Glutamatergic neuron (in vitro differentiated cells): ENCODE data around the gene ZNF587B. TPM values are rescaled to one million over a fixed set of nuclear protein-coding genes. Genes with fewer than 3 reads are reported as not detected.
A peak's percentile ranks its signal among the peaks of the same experiment; 100 is the strongest.
"Not testable (repeated sequence)": the region's sequence is repeated elsewhere in the genome, so short reads cannot be mapped to it uniquely, and the experiment has no call there.

ENCODE experiments used
- DNase-seq: peaks from one replicate; pipeline ENCODE4 v3.0.0; 2022
- H3K27ac Mint-ChIP-seq: one replicate; pipeline ENCODE4 v1.8.0; 2020; ENCODE audit warnings: mild to moderate bottlenecking, mixed read lengths, inconsistent platforms; ENCODE audit not compliant: unreplicated experiment
- H3K27me3 Mint-ChIP-seq: one replicate; pipeline ENCODE4 v1.8.0; 2020; ENCODE audit warnings: mild to moderate bottlenecking, moderate library complexity, mixed read lengths, inconsistent platforms; ENCODE audit not compliant: unreplicated experiment
- H3K36me3 Mint-ChIP-seq: one replicate; pipeline ENCODE4 v1.8.0; 2020; ENCODE audit warnings: mild to moderate bottlenecking, mixed read lengths, inconsistent platforms; ENCODE audit not compliant: unreplicated experiment
- H3K4me1 Mint-ChIP-seq: one replicate; pipeline ENCODE4 v1.8.0; 2020; ENCODE audit warnings: mild to moderate bottlenecking, low read depth, mixed read lengths, inconsistent platforms; ENCODE audit not compliant: unreplicated experiment
- H3K4me3 Mint-ChIP-seq: one replicate; pipeline ENCODE4 v1.8.0; 2020; ENCODE audit warnings: mild to moderate bottlenecking, mixed read lengths, inconsistent platforms; ENCODE audit not compliant: unreplicated experiment
- H3K9me3 Mint-ChIP-seq: one replicate; pipeline ENCODE4 v1.8.0; 2020; ENCODE audit warnings: mild to moderate bottlenecking, moderate library complexity, mixed read lengths, inconsistent platforms; ENCODE audit not compliant: unreplicated experiment
- total RNA-seq: library from RNA; stranded (reverse); fragmentation: NEBNext Ultra II Directional; extraction: Animal tissue kit (Norgen Biotek cat#: 25700); gene quantifications from one replicate; pipeline ENCODE4 v1.2.1, GENCODE V29; 2021; ENCODE audit not compliant: unreplicated experiment
- TF ChIP-seq, protein P1 (sequence below): fragments of 200-600 bp; sonication (generic); IDR thresholded peaks from one replicate; pipeline ENCODE4 v1.5.0; 2021; ENCODE audit not compliant: partially characterized antibody, unreplicated experiment

The ZNF587B gene
- total RNA-seq, 1 donor from 2014 or later, result 16.9 TPM

DNA sequence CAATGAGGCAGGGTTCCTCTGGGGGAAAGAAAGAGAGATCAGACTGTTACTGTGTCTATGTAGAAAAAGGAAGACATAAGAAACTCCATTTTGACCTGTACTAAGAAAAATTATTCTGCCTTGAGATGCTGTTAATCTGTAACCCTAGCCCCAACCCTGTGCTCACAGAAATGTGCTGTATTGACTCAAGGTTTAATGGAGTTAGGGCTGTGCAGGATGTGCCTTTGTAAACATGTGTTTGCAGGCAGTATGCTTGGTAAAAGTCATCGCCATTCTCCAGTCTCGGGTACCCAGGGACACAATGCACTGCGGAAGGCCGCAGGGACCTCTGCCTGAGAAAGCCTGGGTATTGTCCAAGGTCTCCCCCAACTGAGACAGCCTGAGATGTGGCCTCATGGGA is 6.5 kb upstream of the ZNF587B start:
- H3K4me3 Mint-ChIP-seq, H3K27me3 Mint-ChIP-seq, DNase-seq, H3K36me3 Mint-ChIP-seq, H3K9me3 Mint-ChIP-seq: not testable (repeated sequence)
- peaks cover 27% of the 10 kb centered on the region for H3K4me1 Mint-ChIP-seq
- peak overlapping the region; percentile 59 for H3K27ac Mint-ChIP-seq

DNA sequence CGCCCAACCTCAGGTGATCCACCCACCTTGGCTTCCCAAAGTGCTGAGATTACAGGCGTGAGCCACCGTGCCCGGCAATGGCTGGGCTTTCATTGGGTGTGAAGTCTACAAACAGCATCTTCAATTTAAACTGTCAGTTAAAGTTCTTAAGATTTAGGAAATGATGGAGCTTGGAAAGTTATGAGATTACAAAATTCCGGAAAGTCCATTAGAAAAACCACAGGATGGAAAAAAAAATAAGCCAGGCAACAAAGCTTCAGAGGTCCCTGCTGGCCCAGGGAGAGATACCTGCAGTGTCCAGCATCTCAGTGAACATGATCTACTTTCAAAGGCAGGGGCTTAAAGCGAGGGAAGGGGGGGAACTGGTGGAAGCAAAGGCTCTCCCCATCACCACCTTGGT is 4.6 kb upstream of the ZNF587B start:
- no peak overlapping the region for H3K27ac Mint-ChIP-seq
- H3K9me3 Mint-ChIP-seq, result peaks cover 2% of the 10 kb centered on the region
- no peak overlapping the region for H3K4me3 Mint-ChIP-seq
- DNase-seq, result no peak
- peaks cover 8% of the 10 kb centered on the region for H3K36me3 Mint-ChIP-seq
- H3K27me3 Mint-ChIP-seq, result peaks cover 4% of the 10 kb centered on the region
- peaks cover 28% of the 10 kb centered on the region for H3K4me1 Mint-ChIP-seq
- TF ChIP-seq, protein P1, sequence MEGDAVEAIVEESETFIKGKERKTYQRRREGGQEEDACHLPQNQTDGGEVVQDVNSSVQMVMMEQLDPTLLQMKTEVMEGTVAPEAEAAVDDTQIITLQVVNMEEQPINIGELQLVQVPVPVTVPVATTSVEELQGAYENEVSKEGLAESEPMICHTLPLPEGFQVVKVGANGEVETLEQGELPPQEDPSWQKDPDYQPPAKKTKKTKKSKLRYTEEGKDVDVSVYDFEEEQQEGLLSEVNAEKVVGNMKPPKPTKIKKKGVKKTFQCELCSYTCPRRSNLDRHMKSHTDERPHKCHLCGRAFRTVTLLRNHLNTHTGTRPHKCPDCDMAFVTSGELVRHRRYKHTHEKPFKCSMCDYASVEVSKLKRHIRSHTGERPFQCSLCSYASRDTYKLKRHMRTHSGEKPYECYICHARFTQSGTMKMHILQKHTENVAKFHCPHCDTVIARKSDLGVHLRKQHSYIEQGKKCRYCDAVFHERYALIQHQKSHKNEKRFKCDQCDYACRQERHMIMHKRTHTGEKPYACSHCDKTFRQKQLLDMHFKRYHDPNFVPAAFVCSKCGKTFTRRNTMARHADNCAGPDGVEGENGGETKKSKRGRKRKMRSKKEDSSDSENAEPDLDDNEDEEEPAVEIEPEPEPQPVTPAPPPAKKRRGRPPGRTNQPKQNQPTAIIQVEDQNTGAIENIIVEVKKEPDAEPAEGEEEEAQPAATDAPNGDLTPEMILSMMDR, result no peak

DNA sequence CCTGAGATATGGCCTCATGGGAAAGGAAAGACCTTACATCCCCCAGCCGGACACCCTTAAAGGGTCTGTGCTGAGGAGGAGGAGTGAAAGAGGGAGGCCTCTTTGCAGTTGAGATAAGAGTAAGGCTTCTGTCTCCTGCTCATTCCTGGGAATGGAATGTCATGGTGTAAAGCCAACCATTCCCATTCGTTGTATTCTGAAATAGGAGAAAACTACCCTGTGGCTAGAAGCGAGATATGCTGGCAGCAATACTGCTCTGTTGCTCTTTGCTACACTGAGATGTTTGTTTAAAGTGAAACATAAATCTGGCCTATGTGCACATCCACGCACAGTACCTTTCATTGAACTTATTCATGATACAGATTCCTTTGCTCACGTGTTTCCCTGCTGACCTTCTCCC is 783 bp upstream of the ZNF587B start:
- Mint-ChIP-seq H3K27ac (no peak overlapping the region), H3K9me3 (peaks cover 4% of the 10 kb centered on the region), H3K27me3 (peaks cover 3% of the 10 kb centered on the region), H3K4me3 (no peak overlapping the region), H3K36me3 (no peaks in the 10 kb centered on the region), H3K4me1 (peaks cover 20% of the 10 kb centered on the region)
- TF ChIP-seq, protein P1, result no peak
- DNase-seq, result no peak

DNA sequence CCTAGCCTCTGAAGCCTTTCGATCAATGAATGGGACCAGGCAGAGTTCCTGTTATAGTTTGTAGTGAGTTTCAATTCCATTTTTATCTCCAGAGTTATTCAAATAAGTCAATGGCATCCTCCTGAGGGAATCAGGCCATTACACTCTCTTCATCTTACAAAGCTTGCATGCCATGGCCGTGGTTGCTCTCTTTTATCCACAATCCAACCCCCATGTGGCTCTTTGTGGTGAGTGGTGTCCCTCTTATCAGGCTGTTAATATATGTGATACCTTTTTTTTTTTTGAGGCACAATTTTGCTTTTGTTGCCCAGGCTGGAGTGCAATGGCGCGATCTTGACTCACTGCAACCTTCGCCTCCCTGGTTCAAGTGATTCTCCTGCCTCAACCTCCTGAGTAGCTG is 6.9 kb downstream of the ZNF587B start:
- not testable (repeated sequence) for H3K27me3 Mint-ChIP-seq, H3K4me1 Mint-ChIP-seq, H3K4me3 Mint-ChIP-seq, DNase-seq, H3K27ac Mint-ChIP-seq, H3K36me3 Mint-ChIP-seq, H3K9me3 Mint-ChIP-seq

DNA sequence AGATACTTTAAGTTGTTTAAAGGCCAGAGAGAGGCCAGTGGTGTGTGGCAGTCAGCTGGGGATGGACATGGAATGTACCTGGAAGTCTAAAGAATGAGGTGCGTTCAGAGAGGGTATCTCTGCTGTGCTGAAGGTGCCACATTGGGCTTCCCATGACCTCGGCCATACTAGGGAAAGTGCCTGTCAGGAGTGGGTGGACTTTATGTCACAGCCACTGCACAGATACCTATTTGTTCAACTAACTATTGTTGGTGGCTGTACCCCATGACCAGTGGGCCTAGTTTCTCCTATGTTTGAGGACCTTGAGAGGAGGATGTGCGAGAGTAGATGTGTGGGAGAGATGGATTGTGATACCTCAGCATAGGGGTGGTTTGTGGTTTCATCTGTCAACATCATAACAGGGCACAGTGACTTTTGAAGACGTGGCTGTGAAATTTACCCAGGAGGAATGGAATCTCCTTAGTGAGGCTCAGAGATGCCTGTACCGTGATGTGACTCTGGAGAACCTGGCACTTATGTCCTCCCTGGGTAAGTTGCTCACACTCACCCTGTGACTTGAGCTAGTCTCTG is 8.6 kb downstream of the ZNF587B start:
- H3K27ac Mint-ChIP-seq, H3K36me3 Mint-ChIP-seq, H3K4me1 Mint-ChIP-seq, H3K4me3 Mint-ChIP-seq, H3K27me3 Mint-ChIP-seq, H3K9me3 Mint-ChIP-seq, DNase-seq: not testable (repeated sequence)

DNA sequence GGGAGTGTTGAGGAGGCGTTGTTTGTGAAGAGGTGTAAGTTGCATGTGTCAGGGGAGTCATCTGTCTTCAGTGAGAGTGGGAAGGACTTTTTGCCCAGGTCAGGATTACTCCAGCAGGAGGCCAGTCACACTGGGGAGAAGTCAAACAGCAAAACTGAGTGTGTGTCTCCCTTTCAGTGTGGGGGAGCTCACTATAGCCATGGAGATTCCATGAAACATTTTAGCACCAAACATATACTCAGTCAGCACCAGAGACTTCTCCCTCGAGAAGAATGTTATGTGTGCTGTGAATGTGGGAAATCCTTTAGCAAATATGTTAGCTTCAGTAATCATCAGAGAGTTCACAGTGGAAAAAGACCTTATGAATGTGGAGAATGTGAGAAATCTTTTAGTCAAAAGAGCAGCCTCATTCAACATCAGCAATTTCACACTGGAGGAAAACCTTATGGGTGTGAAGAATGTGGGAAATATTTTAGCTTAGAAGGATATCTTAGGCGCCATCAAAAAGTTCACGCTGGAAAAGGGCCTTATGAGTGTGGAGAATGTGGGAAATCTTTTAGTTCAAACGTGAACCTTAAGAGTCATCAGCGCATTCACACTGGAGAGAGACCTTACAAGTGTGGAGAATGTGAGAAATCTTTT is 11.1 kb downstream of the ZNF587B start:
- no peak overlapping the region for H3K4me3 Mint-ChIP-seq
- H3K4me1 Mint-ChIP-seq, result no peaks in the 10 kb centered on the region
- no peak overlapping the region for H3K27ac Mint-ChIP-seq
- TF ChIP-seq, protein P1, result no peak
- no peaks in the 10 kb centered on the region for H3K36me3 Mint-ChIP-seq
- no peak for DNase-seq
- peaks cover 2% of the 10 kb centered on the region for H3K9me3 Mint-ChIP-seq
- peaks cover 1% of the 10 kb centered on the region for H3K27me3 Mint-ChIP-seq

DNA sequence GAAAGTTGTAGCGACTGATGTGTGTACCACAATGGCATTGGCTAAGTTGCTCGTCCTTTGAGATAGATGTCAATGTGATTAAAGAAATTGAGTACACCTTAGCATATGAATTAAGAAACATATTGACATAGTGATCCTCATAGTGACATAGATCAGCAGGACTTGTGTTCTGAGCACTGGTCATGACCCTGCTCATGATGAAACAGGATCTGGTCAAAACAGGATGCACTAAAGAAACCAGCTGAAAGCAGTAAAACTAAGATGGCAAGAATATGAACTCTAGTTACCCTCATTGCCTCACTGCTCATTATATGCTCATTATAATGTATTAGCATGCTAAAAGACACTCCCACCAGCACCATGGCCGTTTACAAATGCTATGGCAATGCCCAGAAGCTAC is 17.1 kb downstream of the ZNF587B start:
- not testable (repeated sequence) for DNase-seq, H3K27me3 Mint-ChIP-seq, H3K4me1 Mint-ChIP-seq, H3K36me3 Mint-ChIP-seq, H3K4me3 Mint-ChIP-seq, H3K27ac Mint-ChIP-seq
- H3K9me3 Mint-ChIP-seq, result peaks cover 14% of the 10 kb centered on the region

DNA sequence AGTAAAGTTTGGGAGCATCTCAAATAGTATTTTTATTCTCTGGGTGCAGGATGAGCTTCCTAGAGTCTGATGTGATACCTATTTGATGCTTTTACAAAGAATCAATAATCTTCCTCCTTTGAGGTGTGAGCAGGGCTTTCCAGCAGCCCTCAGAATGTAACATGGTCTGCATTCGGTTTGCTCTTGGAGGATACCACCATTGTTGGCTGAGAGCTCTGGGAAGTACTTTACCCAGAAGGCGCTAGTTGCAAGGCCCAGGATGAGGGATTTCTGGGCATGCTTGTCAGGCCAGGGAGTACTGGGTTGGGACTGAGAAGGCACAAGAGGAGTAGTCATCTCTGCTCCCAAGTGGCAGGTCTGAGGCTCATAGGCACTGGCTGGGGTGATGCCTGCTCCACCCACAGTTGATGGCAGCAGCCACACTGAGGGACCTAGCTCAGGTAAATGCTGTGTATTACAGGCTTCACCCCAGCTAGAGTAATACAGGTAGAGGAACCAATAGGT is 19.1 kb downstream of the ZNF587B start:
- Mint-ChIP-seq H3K4me1 (peaks cover 13% of the 10 kb centered on the region), H3K27ac (peak overlapping the region; percentile 99), H3K4me3 (peak overlapping the region; percentile 98), H3K9me3 (peaks cover 16% of the 10 kb centered on the region)
- DNase-seq, H3K27me3 Mint-ChIP-seq, H3K36me3 Mint-ChIP-seq: not testable (repeated sequence)

DNA sequence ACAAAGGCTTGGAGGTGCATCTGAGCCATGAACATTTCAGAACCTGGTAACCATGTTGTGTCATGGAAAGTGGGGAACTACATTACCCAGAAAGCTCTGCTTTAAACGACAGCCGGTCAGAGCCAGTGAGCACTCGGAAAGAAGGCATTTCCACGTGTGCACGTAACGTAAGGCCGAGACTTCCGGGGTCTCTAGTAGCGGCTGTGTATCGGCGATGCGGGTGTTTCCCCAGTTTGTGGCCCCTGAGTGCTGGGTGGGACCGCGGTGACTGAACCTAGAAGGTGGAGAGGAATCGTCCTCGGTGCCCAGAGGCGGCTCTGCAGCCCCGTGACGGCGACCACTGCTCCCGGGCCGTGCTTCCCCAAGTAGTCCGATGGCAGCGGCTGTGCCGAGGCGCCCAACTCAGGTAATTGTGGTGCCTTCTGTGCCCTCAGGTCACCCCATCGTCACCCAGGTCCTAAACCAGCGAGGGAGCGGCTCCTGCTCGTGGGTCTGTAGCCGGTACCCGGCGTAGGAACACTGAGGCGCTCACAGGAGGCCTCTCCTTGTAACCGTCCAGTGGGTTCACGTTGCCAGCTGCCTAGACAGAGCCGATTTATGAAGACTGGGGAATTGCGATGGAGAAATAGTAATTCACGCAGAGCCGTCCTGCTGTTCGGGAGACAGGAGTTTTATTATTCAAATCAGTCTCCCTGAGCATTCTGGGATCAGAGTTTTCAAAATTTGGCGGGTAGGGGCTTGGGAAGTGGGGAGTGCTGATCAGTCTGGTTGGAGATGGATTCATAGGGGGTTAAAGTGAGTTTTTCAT is 19.8 kb downstream of the ZNF587B start, which contains the start of gene ZNF587:
Gene ZNF587, plus strand, starts transcription at position 194 of the 808 bp plus-strand sequence. Its CDS starts 180 bp downstream, at position 374.
- DNase-seq, result peak; percentile 62
- Mint-ChIP-seq H3K27ac (peak within 1 kb of the TSS; percentile 99), H3K9me3 (peaks cover 16% of the 10 kb centered on the region), H3K4me3 (peak within 1 kb of the TSS; percentile 98), H3K4me1 (peaks cover 13% of the 10 kb centered on the region)
- not testable (repeated sequence) for H3K27me3 Mint-ChIP-seq, H3K36me3 Mint-ChIP-seq
